ENCODE results near the gene GATC. TPM values are rescaled to one million over a fixed set of nuclear protein-coding genes. Genes with fewer than 3 reads are reported as not detected.
A peak's percentile ranks its signal among the peaks of the same experiment; 100 is the strongest.

GATC gene
- total and polyA plus RNA-seq, 10 of the 15 experiments (the other 5 are each of a cell fraction or from before 2014, with no cell fraction given) = 5.1 to 40.3 (median 22.9) TPM

- no peak overlapping the region for H3K9ac ChIP-seq (ENCODE audit: control insufficient read depth, insufficient read depth, low read length)
Measured at GRCh38 chr12:120472521-120472920, 26.3 kb downstream of the GATC start.

More at GRCh38 chr12:120472521-120472920, 26.3 kb downstream of the GATC start:
- Histone ChIP-seq H3K9me3 (replicated peaks; ENCODE audit: control insufficient read depth, insufficient read depth, low read length) (no peaks in the 10 kb centered on the region), H3K4me1 (ENCODE audit: control insufficient read depth, insufficient read depth, low read length) (peaks cover 8% of the 10 kb centered on the region), H2AFZ (ENCODE audit: control insufficient read depth, low read depth, low read length) (no peak overlapping the region), H3K4me3 (no peak overlapping the region), H4K20me1 (ENCODE audit: control insufficient read depth, insufficient read depth) (peaks cover 4% of the 10 kb centered on the region), H3K27me3 (replicated peaks in 1 of 2; ENCODE audit: control insufficient read depth in 2 of 2, insufficient read depth in 2 of 2, low read length in 1 of 2) (no peaks in the 10 kb centered on the region), H3K27ac (ENCODE audit: control insufficient read depth, insufficient read depth) (no peak overlapping the region), H3K79me2 (ENCODE audit: control insufficient read depth, insufficient read depth, low read length) (peaks cover 28% of the 10 kb centered on the region), H3K4me2 (ENCODE audit: control insufficient read depth, insufficient read depth) (no peak overlapping the region), H3K36me3 (ENCODE audit: control insufficient read depth in 2 of 2, insufficient read depth in 2 of 2, low read length in 1 of 2) (peaks cover 0 to 2% of the 10 kb centered on the region in 2 experiments; a peak in 1 of 4 replicates)
- FAIRE-seq (no peak), DNase-seq (ENCODE audit: low read depth, low spot score) (no peak), ATAC-seq (no peak)
- intact Hi-C loops (cut with micrococcal nuclease; ENCODE audit: unreplicated experiment) (no loop called here), in situ Hi-C loops (cut with MboI) (no loop called here)
- SMC1A ChIA-PET (ENCODE audit: uncharacterized antibody, unreplicated experiment) = interaction anchor here (0.6 to 1.1 kb wide), 4 partner anchors 9 to 731 kb away, joined by 3 read pairs; no protein-coding TSS in a partner anchor
- POLR2A ChIA-PET = interaction anchor here (0.6 to 2.0 kb wide), 2 partner anchors 23 to 27 kb away, joined by 3 to 7 read pairs; partner anchors contain the start of gene DYNLL1
- no peak for TF ChIP-seq BMI1 (IDR thresholded peaks at IDR 0.05; ENCODE audit: borderline replicate concordance)
- TF ChIP-seq TCF7 (IDR thresholded peaks at IDR 0.05; ENCODE audit: borderline replicate concordance) = no peak
- TF ChIP-seq GATAD2B (conservative IDR thresholded peaks at IDR 0.05; ENCODE audit: low read depth) = no peak
- no peak for TF ChIP-seq SIX5 (IDR thresholded peaks at IDR 0.05; ENCODE audit: low read depth, low read length, severe bottlenecking)
- no peak for TF ChIP-seq BRCA1 (IDR thresholded peaks at IDR 0.05; ENCODE audit: low read depth, low read length)
- no peak for TF ChIP-seq SIN3A (IDR thresholded peaks at IDR 0.05; ENCODE audit: low read depth, low read length)
- no peak for TF ChIP-seq MYC (IDR thresholded peaks at IDR 0.05; ENCODE audit: insufficient read depth, insufficient read length, insufficient replicate concordance, low read length, severe bottlenecking)
- no peak for TF ChIP-seq FOXM1 (IDR thresholded peaks at IDR 0.05; ENCODE audit: low read depth, low read length)
- TF ChIP-seq IKZF1 (conservative IDR thresholded peaks at IDR 0.05) = no peak
- TF ChIP-seq FOXK2 (IDR thresholded peaks at IDR 0.05) = no peak
- no peak for TF ChIP-seq CREB1 (IDR thresholded peaks at IDR 0.05; ENCODE audit: low read depth)
- no peak for TF ChIP-seq ZSCAN29 (IDR thresholded peaks at IDR 0.05)
- no peak for TF ChIP-seq TCF12 (IDR thresholded peaks at IDR 0.05; ENCODE audit: low read depth, low read length)
- no peak for TF ChIP-seq ZBTB11 (CRISPR knock-in tag; IDR thresholded peaks at IDR 0.05)
- no peak for TF ChIP-seq NBN (IDR thresholded peaks at IDR 0.05)
- TF ChIP-seq SRF (IDR thresholded peaks at IDR 0.05; ENCODE audit: low read depth in 2 of 2, low read length in 2 of 2) = no peak
- TF ChIP-seq ZNF384 (IDR thresholded peaks at IDR 0.05; ENCODE audit: borderline replicate concordance, low read depth, low read length) = no peak
- TF ChIP-seq DPF2 (IDR thresholded peaks at IDR 0.05) = no peak
- RAD21 ChIA-PET (ENCODE audit: unreplicated experiment) = interaction anchor here (1.5 kb wide), 1 partner anchor 109 kb away, joined by 3 read pairs; the partner anchor contains the start of gene POP5
- BruUV-seq (replicated peaks) = TSS peak; percentile 38
- CTCF ChIA-PET = interaction anchor here (0.9 to 1.6 kb wide), 4 partner anchors 11 to 170 kb away, joined by 3 to 5 read pairs (median 3); partner anchors contain the start of gene DYNLL1

All from GM12878 (cell line).